Cortex of kidney (tissue), 1 donor: ENCODE results near the gene PLEKHJ1.

Source experiments
- DNase-seq: peaks from one replicate; lab custom pipeline; 2025; lab: John Stamatoyannopoulos, UW

Gene PLEKHJ1

GRCh38 chr19:2269244-2270156, 33.4 kb upstream of the PLEKHJ1 start:
- DNase-seq, result peak; percentile 33

GRCh38 chr19:2268861-2269243, 32.7 kb upstream of the PLEKHJ1 start:
- no peak for DNase-seq

- DNase-seq, result no peak
Observed at GRCh38 chr19:2268480-2268830, 32.3 kb upstream of the PLEKHJ1 start.

- DNase-seq, result no peak
Observed at GRCh38 chr19:2266183-2266993, 30.3 kb upstream of the PLEKHJ1 start.

GRCh38 chr19:2261438-2262172, 25.5 kb upstream of the PLEKHJ1 start:
- DNase-seq, result no peak

GRCh38 chr19:2260341-2260805, 24.2 kb upstream of the PLEKHJ1 start:
- DNase-seq, result no peak

- DNase-seq, result no peak
Observed at GRCh38 chr19:2259336-2259735, 23.2 kb upstream of the PLEKHJ1 start.

GRCh38 chr19:2255982-2256685, 20.0 kb upstream of the PLEKHJ1 start, which contains the start of gene JSRP1:
JSRP1 (minus strand) TSS chr19:2256417; CDS start chr19:2255314, 1,103 bp downstream.
- no peak for DNase-seq

- no peak for DNase-seq
Observed at GRCh38 chr19:2255112-2255845, 19.1 kb upstream of the PLEKHJ1 start.

- DNase-seq, result no peak
Observed at GRCh38 chr19:2254064-2254872, 18.1 kb upstream of the PLEKHJ1 start.

GRCh38 chr19:2253106-2254063, 17.3 kb upstream of the PLEKHJ1 start:
- DNase-seq, result no peak

GRCh38 chr19:2252797-2253105, 16.6 kb upstream of the PLEKHJ1 start:
- DNase-seq, result no peak

- no peak for DNase-seq
Observed at GRCh38 chr19:2252055-2252796, 16.1 kb upstream of the PLEKHJ1 start.

- DNase-seq, result no peak
Observed at GRCh38 chr19:2251106-2252054, 15.3 kb upstream of the PLEKHJ1 start.

- DNase-seq, result no peak
Observed at GRCh38 chr19:2250766-2251105, 14.6 kb upstream of the PLEKHJ1 start.

- no peak for DNase-seq
Observed at GRCh38 chr19:2249880-2250765, 14.0 kb upstream of the PLEKHJ1 start.
